NCI-H526 treated with DMSO at 0.1 percent for 48 hours (cell line): ENCODE measurements around the gene NHLRC2.
"Not testable (repeated sequence)": the region's sequence is repeated elsewhere in the genome, so short reads cannot be mapped to it uniquely, and the experiment has no call there.

Source experiments
- DNase-seq: peaks from one replicate; lab custom pipeline; 2025; lab: John Stamatoyannopoulos, UW

Gene NHLRC2, protein sequence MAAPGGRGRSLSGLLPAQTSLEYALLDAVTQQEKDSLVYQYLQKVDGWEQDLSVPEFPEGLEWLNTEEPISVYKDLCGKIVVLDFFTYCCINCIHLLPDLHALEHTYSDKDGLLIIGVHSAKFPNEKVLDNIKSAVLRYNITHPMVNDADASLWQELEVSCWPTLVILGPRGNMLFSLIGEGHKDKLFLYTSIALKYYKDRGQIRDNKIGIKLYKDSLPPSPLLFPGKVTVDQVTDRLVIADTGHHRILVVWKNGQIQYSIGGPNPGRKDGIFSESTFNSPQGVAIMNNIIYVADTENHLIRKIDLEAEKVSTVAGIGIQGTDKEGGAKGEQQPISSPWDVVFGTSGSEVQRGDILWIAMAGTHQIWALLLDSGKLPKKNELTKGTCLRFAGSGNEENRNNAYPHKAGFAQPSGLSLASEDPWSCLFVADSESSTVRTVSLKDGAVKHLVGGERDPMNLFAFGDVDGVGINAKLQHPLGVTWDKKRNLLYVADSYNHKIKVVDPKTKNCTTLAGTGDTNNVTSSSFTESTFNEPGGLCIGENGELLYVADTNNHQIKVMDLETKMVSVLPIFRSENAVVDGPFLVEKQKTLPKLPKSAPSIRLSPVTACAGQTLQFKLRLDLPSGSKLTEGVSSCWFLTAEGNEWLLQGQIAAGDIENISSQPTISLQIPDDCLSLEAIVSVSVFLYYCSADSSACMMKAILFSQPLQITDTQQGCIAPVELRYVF

DNA sequence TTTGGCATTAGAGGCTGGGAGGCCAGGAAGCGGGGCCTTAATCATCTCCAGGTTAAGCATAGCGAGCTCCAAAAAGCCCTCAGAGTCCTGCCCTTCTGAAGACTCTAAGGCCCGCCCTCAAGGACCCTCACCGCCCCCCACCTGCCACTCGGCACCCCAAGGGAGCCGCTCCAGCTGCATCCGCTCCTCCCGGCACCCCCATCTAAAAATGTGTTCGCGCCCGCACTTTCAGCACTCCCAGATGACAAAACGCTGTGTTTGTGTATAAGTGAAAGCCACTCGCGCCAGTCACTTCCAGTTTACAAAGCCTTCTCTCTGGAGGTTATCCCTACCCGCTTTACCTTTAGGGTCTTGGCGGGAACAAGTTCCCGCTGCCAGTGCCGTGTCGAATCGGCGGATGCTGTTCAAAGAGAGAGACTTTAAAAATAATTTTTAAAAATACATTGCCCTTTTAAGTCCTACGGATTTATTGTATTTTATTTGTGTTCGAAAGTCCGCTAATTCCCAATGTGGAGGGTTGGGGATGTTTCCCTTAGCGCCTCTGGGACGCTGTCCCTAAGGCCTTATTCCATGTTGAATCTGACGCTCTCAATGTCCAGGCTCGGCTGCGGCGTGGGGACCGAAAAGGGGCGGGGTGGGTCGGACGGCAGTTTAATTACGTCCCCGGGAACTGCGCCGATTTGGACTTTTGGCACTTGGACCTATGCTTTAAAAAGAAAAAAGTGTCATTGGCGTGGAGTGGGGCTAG lies at the start of gene NHLRC2, which contains the start of gene DCLRE1A:
Gene NHLRC2 (plus strand): TSS at position 649 of the 748 bp plus-strand sequence. CDS start 212 bp downstream, outside the sequence.
Gene DCLRE1A (minus strand): TSS at position 70 of the 748 bp plus-strand sequence. CDS start 900 bp downstream, outside the sequence.
- DNase-seq: peak; percentile 49

DNA sequence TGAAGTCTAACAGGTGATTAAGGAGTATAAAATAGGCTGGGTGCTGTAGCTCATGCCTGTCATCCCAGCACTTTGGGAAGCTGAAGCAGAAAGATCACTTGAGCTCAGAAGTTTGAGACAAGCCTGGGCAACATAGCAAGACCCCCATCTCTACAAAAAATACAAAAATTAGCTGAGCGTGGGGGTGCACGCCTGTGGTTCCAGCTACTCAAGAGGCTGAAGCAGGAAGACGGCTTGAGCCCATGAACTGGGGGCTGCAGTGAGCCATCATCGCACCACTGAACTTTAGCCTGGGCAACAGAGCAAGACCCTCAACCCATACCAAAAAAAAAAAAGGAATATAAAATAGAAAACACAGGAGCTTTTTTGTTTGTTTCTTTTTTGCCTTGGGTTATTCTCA lies 48.0 kb upstream of the NHLRC2 start:
- DNase-seq: no peak

DNA sequence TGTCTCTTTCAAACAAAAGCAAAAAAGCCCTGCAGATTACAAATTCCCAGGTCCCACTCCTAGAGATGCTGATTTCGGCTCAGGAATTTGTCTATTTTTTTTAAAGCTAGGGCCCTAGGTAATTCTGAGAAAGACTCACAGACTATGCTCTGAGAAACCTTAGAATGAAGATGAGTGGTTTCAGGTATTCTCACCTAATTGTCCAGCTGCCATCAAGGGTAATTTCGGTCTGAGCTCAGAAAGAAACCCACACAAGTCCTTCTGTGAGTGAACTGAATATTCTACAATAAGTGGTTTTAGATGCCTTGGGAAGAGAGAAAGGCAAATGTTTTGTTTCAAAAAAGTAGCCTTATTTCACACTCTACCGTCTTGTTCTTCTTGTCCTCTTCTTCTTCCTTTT lies 46.3 kb upstream of the NHLRC2 start:
- no peak for DNase-seq

DNA sequence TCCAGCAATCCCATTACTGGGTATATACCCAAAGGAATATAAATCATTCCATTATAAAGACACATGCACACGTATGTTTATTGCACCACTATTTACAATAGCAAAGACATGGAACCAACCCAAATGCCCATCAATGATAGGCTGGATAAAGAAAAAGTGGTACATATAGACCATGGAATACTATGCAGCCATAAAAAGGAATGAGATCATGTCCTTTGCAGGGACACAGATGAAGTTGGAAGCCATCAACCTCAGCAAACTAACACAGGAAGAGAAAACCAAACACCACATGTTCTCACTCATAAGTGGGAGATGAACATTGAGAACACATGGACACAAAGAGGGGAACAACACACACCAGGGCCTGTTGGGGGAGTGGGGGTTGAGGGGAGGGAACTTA lies 39.8 kb upstream of the NHLRC2 start:
- DNase-seq: not testable (repeated sequence)

DNA sequence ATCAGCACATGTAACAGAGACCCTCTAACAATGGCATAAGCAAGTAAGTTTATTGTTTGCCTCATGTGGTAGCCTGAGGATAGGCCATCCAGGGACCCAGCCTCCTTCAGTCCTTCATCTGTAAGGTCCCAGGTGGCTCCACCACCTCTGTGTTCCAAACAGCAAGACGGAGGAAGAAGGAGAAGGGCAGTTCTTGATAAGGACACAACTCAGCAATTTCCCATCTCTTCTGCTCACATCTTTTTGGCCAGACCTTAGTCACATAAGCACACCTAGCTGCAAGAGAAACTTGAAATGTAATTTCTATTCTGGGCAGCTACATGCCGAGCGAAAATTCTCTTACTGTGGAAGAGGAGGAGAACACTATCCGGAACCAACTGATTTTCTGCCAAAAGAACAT lies 34.5 kb upstream of the NHLRC2 start:
- DNase-seq: no peak

DNA sequence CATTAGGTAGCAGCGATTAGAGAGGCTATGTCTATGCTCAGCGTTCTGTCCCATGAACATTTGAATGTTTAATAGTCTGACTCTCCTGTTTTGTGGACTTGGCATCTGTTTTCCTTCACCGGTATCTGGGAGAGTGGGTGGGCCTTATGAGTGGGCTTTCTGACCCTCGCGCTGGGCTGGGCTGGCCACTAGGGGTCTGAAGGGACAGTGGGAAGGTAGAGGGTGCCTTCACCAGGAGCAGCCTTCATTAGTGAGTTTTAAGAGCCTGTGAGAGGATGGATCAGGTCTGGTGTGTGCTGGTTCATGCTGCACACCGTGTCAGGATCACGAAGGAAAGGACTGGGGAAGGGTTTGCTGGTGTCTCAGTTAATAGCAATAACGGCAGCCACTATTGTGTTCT lies 34.0 kb upstream of the NHLRC2 start:
- no peak for DNase-seq

DNA sequence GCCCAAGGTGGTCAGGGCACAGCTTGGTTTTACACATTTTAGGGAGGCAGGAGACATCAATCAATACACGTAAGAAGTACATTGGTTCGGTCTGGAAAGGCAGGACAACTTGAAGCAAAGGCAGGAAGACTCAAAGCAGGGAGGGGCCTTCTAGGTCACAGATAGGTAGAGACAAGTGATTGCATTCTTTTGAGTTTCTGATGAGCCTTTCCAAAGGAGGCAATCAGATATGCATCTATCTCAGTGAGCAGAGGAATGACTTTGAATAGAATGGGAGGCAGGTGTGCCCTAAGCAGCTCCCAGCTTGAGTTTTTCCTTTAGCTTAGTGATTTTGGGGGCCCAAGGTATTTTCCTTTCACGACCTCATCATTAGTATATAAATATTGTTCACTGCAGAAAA lies 33.2 kb upstream of the NHLRC2 start:
- not testable (repeated sequence) for DNase-seq

DNA sequence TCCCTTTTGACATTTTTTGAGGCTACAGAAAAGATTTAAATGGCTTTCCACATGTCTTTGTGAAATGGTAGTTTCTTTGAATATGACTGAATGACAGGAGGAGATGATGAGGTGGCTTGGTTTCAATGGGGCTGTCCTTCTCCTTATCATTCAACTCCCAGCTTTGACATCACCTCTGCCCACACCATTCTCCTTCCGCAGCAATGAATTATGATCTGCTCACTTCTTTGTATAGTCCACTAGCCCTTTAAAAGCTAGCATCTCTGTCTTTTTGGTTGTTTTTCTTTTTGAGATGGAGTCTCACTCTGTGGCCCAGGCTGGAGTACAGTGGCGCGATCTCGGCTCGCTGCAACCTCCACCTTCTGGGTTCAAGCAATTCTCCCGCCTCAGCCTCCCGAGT lies 32.3 kb upstream of the NHLRC2 start:
- DNase-seq: no peak

DNA sequence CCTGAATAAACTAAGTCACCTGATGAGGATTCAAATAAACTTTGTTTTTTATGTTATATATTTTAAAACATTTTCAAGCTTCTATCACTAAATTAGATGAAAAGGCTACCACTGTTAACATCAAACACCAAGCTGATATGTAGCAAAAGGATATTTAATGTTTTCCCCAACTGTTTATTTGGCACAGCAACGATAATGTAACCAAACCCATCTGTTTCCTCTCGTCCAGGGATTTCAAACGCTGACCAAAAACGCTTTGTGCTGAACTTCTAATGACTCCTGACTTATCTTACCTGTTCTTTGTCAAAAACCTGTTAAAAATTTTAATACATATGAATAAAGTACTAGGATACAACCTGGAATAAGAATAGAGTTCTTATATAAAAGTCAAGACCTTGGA lies 31.1 kb upstream of the NHLRC2 start:
- DNase-seq: no peak

DNA sequence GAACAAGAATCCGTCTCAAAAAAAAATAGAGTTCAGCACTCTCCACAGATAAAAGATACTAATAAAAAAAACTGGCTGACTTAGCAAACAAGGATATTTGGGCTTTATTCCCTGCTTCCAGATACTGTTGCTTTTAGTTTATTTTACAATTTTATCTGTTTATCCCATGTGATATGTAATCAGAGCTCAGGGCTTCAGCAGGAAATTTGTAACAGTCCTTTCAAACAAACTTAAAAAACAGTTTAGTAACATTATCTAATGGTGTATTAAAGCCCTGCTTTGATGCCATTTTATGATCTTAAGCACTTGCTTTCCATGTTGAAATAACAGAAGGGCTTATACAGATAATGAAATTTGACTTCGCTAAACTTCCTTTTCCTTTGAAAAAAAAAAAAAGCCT lies 28.7 kb upstream of the NHLRC2 start:
- no peak for DNase-seq

DNA sequence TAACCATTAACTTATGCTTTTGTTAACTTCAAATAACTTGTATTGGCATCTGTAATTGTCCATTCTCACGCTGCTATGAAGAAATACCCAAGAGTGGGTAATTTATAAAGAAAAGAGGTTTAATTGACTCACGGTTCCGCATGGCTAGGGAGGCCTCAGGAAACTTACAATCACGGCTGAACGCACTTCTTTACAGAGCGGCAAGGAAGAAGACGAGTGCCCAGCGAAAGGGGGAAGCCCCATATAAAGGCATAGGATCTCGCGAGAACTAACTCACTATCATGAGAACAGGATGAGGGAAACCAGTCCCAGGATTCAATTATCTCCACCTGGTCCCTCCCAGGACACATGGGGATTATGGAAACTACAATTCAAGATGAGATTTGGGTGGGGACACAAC lies 25.9 kb upstream of the NHLRC2 start:
- DNase-seq: not testable (repeated sequence)

DNA sequence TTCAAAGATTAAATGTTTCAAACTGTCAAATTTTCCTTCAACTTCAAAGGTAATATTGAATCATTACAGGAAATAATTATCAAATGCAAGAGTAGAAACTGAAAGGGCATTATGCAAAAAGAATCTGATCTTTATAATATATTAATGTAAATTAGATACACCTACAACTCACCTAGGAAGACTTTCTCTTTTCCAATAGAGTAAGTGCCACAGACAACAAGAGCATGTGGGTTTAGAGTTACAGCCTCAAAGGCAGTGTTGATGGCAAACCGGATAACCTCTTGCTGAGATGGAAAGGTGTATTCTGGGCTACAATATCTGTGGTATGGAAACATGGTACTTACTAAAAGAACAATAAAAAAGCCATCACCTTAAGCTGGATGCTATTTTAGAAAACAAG lies 12.3 kb upstream of the NHLRC2 start:
- DNase-seq: peak; percentile 5

DNA sequence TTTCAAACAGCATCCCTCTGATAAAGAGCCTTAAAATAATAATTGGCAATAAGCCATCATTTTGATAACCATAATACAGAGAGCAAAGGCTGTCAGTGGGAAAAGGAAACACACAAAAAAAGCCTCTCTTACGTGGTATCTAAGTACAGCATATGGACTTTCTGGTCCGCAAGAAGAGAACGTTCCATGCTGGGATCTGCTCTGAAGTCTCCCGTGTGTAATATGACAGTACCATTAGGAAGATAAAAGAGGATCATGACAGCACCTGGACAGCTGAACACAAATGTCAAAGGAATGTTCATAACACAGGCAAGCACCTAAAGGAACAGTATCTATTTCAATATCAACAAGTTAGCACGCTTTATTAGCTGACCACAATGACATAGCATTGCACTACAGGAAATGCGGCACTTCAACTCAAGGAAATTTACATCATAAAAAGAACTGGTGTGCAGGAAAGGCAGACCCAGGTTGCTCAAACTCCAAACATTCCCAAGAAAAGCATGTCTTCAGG lies 10.4 kb upstream of the NHLRC2 start:
- DNase-seq: no peak

DNA sequence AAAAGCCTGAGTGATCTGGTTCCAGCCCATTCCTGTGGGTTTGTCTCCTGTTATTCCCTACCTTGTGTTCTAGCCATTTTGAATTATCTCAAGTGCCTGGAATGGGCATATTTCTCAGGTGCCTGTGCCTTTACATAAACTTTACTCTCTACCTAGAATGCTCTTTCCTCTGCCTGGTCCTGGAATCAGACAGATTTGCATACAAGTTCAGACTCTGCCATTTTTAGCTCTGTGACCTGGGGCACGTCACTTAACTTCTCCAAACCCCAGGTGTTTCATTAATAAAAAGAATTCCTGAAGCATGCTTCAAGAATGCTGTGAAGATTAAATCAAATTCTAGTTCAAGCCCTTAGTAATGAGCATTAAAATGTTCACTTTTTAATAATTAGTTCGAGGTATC lies 8.4 kb upstream of the NHLRC2 start:
- DNase-seq: no peak

DNA sequence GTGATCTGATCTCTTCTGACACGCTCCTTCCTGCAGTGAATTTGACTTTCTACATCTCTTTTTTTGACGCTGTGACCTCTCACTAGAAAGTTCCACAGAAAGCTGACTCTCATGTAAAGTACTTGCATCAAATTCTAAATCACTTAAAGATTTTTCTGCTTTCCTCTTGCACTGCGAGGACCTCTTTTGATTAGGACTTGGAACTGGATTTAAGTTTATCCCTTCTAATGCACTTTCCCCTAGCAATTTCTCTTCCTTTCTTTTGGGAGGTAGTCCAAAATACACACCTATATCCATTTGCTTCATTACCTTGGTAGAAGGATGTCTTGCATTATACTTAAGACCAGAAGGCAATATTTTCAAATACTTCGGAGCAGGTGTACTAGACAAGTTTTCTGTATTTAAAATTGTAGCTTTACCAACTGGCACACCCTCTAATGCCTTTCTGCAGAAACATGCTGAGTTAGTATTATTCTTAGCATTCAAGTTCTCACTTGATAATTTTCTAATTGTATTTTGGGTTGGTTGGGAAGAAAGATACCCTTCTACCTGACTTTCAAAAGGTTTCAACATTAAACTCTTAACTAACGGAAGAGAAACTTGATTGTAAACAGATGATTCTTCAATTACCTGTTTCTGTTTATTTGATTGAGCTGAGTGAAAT lies 5.2 kb upstream of the NHLRC2 start:
- DNase-seq: no peak

DNA sequence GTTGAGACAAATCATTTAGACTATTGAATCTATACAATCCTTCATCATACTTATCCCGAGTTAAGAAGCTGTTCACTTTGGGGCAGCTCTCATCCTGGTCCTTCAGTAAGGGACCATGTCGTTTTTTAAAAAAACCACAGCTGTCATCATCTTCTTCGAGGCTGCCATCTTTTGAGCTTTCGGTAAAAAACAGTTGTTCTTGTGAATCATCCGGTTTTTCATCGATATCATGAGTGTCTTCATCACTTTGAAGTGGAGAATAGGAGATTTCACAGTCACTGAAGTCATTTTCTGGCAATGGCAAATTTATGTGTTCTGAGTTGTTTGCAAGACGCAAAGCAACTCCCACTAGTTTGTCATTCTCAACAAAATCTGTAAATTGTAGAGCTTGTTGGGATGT lies 4.5 kb upstream of the NHLRC2 start:
- DNase-seq: no peak

DNA sequence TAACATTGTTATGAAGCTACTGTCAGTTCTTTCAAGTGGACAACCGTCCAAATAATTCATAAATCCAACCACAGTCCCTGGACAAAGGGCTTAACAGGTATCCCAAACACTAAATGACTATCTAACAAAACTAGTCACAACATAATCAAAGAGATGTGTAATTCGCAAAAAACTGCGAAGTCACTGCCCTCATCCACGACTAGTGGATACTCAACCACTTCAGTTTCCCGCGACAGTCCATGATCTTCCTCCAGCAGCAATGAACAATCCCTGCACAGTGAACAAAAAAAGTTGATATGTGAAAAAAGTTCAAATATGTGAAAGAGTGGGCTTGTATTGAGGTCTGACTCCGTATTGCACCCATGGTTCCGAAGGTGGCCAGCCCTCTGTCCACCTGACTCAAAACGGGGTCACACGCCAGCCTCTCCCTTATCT lies 866 bp upstream of the NHLRC2 start:
- no peak for DNase-seq

DNA sequence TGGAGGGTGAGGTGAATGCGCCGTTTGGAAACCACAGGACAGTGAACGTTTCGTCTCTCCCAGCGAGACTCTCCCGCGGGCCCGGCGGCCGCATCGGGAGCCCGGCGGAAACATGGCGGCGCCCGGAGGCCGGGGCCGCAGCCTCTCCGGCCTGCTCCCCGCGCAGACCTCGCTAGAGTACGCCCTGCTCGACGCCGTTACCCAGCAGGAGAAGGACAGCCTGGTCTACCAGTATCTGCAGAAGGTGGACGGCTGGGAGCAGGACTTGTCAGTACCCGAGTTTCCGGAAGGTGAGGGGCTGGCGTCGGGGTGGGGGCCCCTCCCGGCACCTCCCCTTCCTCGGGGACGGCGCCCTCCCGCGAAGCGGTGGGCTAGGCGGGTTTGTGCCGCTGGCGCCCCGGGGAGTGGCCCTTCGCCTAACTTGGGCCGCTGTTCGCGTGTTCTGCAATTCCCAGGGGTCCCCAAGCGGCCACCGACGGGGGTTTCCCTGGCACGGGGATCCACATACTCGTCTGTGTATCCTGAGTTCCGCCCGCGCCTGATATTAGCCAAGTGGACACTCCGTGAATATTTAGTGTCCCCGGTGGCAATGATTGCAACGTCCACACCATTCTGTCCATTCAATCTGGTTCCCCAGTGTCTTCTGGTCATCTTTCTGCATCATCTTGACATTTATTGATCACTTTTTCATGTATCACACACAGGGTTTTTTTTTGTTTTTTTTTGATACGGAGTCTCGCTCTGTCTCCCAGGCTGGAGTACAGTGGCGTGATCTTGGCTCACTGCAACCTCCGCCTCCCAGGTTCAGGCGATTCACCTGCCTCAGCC lies 514 bp downstream of the NHLRC2 start:
- peak; percentile 12 for DNase-seq

DNA sequence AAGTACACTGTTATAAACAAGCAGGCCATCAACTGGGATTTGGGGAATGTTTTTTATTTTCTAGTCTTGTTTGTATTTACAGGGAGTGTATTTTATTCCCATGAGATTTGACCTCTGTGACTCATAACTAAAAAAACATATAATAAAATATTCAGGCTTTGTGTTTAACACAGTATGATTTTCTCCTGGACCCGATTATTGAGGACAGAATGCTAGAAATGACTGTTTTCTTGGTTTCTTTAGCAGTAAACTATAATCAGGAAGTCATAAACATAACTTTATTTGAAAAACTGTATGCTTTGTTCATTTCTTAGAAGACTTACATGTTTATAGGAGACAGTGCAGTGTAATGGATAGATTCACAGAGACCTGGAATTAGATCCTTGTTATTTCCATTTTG lies 2.1 kb downstream of the NHLRC2 start:
- no peak for DNase-seq

DNA sequence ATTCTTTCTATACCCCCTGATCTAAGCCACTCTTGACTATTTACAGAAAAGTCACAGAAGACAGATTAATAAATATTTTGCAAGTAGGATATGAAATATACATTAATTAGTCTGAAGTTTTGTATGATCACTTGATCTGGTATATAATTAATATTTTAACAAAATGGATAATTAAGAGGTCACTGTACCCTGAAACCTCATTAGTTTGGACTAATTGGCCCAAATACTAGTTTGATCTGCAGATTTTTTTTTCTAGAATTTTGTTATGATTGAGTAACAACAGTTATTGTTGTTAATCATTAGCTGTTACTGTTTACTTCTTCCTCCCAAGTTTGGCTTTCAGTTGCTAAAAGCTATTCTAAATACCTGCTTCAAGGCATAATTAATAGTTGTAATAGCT lies 2.7 kb downstream of the NHLRC2 start:
- no peak for DNase-seq

DNA sequence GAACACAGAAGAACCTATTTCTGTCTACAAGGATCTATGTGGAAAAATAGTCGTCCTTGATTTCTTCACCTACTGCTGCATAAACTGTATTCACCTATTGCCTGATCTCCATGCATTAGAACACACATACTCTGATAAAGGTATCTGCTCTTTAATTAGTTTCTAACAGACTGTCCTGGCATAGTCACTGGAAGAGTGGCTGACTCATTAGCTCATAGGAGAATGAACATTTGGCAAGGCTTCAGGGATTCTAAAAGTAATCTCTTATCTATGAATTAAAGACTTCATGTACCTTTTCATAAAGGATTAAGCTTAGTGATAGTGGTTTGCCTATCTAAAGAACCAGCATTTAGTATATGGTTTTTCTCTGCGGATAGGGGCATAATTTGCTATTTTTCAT lies 4.1 kb downstream of the NHLRC2 start:
- DNase-seq: no peak
